Limb (tissue), 2 donors: ENCODE data around the gene PARD6G.

Experiments used
- DNase-seq, 2 donors: peaks; one replicate each; pipeline ENCODE4 v3.0.0-alpha.2; 2016; ENCODE audit errors: extremely low spot score in 2 of 2

PARD6G gene

GRCh38 chr18:80213182-80213581 lies 34.1 kb downstream of the PARD6G start:
- no peak for DNase-seq

DNA sequence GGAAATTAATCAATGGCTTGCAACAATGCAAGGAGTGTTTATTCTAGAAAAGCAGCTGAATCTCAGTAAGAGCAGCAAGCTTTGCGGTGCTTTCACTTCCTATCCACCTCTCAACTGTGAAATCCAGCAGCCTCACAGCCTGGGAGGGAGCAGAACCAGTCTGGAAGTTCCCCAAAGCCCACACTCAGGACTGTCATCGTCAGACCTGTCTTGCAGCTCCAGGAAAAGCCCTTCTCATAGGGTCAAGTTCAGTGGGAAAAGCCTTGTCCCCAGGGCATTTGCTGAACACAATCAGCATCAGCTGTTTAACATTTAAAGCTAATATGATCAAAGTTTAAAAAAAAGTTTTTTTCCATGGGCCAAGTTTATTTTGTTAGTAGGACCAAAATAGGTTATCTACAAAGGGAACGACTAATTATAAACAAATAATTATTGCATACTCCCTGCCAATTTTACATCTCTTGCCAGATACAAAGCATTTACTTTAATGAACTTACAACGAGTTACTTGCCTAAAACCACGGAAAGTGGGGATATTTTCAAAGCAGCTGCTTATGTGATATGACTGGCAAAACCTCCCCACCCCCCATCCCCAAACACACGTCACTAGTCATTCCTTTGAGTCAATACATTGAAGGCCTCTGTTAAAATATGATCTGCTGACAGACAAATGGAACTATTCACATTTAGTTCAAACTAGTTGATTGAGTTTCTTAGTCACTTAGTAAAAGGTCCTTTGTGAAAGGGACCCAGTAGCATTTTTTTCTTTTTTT lies 36.8 kb downstream of the PARD6G start:
- DNase-seq, result no peak

DNA sequence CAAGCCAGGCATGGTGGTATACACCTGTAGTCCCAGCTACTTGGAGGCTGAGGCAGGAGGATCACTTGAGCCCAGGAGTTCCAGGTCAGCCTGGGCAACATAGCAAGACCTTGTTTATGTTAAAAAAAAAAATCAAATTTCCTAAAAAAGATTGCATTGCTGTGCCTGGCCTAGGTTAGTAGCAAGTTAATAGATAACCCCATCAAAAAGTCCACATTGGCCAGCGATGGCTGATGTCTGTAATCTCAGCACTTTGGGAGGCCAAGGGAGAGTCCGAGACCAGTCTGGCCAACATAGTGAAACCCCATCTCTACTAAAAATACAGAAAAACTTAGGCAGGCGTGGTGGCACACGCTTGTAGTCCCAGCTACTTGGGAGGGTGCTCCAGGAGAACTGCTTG lies 38.7 kb downstream of the PARD6G start:
- DNase-seq, result no peak

GRCh38 chr18:80205294-80205693 lies 42.0 kb downstream of the PARD6G start:
- no peak for DNase-seq

- DNase-seq, result no peak
Measured at GRCh38 chr18:80204142-80204541, 43.2 kb downstream of the PARD6G start.

GRCh38 chr18:80203249-80203648 lies 44.1 kb downstream of the PARD6G start:
- DNase-seq, result no peak

GRCh38 chr18:80202264-80202998 lies 44.9 kb downstream of the PARD6G start:
- no peak for DNase-seq

DNA sequence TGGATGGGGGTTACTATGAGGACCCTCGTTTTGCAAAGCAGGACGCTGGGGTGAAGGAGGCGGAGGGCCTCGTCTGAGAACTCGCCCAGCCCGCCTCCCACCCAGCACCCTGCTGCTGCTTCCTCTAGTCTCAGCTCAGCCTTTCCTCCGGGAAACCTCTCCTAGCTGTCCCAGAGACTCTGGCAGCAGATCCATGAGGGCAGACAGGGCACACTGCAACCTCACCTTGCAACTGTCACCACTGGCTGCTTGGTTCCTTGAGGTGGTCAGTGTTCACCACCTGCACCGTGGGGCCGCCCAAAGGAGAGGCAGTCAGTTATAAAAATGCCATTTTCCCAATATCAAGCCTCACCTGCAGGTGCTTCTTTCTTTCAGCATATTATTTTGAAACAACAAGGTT lies 45.6 kb downstream of the PARD6G start:
- no peak for DNase-seq

- DNase-seq, result peak in 1 of 2 donors; percentile 8
Measured at GRCh38 chr18:80200932-80201672, 46.2 kb downstream of the PARD6G start.

DNA sequence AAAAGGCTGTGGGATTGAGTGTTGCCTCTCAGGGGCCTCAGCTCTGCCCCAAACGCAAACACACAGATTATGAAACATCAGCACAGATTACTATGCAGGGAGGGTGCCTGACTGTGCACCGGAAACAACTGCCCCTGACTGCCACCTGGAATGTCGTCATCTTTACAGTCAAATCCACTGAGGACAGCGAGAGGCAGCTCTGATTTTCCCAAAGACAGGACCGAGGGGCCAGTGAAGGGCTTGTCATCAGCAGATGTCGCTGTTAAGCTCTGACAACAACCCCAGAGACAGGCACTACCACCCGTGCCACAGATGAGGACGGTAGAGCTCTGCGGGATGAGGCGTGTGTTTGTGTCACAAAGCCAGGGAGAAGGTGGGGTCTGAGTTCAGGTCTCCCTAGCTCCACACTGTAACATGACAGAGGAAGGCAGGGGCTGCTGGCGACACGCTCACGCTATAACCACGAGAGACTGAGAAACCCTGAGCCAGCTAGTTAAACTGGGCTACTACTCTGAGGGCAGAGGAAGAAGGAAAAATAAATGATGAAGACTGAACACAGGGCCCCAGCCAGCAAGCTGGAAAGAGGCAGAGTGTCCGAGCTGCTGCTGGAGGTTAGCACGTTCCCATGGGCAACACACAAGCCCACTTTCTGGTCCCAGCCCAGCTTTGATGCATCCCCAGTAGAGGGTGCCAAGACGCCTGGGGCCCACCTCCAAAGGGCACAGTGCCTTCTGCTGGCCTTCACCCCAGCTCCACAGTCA lies 47.0 kb downstream of the PARD6G start:
- no peak for DNase-seq

GRCh38 chr18:80198994-80199748 lies 48.1 kb downstream of the PARD6G start:
- DNase-seq, result no peak

- no peak for DNase-seq
Measured at GRCh38 chr18:80198391-80198790, 48.9 kb downstream of the PARD6G start.

DNA sequence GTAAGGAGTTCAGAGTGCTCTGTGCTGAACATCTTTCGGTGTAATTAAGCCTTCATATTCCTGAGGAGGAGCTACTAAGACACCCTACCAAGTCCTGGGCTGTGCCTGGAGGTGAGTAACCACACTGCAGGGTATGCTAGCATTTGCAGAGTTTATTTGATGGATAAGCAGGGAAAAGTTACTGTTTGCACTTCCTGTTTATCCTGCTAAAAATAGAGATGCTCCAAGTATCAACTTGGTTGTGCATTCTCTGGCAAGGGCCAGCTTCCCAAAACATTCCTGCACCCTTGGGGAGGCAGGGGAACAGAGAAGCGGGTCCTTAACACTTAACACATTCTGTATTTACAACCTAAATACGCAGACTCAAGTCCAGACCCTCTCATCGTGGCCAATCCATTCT lies 49.8 kb downstream of the PARD6G start:
- DNase-seq, result no peak

DNA sequence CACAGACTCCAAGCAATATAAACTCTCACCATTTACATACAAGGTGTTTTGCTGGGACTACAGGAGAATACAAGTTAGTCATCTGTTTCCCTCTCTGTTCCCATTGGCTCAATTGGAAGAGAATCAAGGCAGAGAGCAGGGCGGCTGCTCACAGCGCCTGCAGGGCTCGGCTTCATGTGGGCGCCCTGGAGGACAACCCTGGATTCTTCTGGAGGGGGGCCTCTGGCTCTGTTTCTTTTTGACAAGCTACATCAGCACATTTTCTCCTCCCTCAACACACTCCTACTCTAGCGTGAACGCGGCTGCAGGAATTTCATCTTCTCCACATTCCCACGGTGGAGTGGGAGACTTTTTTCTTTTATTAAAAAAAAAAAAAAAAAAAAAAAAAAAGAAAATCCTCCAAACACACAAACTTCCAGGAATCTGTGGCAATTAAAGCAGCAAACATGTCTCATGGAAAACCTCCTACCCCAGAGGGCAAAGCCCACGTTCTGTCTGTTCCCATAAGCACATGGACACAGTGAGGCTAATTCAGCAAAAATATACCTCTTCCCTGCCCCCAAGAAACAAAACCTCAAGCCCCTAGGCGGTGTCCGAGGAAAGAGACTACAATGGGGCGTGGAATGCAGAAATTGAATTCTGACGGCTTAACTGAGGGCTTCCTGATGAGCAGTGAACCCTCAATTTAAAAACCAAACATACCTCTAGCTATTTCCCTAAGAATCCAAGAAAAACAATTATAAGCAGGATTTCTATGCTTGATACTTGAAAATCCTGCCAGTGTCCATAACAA lies 50.6 kb downstream of the PARD6G start:
- DNase-seq, result peak in 1 of 2 donors; percentile 12

DNA sequence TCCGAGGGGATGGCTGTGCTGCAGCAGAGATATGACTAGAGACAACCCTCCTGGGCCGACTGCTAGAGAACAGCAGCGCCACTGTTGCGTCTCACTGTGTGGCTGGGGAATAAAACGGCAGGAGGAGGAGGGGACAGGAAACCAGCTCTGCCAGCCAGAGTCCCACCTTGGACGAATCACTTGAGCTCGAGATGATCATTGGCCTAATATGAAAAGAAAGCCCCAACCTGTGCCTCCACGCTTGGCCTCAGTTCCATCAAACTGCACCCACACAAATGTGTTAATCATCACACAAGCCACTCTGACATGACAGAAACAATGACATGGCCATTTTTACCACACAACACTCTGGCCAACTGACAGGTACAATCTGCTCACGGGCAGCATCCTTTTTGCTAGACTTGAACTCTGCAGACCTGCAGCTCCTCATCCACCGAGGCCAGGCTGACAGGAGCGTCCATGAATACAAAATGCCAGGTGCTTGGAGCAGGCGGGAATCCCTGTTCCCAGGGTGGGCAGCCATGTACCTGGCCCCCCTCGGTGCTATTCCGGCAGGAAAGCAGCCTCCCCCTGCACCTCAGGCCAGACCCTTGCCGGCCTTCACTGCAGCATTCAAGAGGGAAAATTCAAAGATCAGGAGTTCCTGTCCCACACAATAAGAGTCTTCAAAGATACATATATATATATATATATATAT lies 52.3 kb downstream of the PARD6G start:
- DNase-seq, result no peak

DNA sequence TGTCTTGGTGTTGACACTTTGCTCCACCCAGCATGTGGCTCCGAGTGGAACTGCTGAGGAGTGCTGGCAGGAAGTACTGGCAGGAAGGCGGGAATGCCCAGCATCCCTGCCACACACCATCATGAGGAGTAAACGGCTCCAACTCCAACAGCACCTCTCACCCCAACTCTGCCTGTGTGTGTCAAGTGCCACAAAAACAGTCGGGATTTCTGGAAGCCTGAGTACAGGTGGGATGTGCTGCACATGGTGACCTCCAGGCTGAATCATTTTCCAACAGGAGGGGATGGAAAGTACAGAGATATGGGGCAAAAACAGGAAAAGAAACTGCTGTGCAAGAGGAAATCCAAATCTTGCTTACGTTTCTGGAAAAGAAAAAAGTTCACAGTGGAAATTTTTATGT lies 53.6 kb downstream of the PARD6G start:
- DNase-seq, result no peak

DNA sequence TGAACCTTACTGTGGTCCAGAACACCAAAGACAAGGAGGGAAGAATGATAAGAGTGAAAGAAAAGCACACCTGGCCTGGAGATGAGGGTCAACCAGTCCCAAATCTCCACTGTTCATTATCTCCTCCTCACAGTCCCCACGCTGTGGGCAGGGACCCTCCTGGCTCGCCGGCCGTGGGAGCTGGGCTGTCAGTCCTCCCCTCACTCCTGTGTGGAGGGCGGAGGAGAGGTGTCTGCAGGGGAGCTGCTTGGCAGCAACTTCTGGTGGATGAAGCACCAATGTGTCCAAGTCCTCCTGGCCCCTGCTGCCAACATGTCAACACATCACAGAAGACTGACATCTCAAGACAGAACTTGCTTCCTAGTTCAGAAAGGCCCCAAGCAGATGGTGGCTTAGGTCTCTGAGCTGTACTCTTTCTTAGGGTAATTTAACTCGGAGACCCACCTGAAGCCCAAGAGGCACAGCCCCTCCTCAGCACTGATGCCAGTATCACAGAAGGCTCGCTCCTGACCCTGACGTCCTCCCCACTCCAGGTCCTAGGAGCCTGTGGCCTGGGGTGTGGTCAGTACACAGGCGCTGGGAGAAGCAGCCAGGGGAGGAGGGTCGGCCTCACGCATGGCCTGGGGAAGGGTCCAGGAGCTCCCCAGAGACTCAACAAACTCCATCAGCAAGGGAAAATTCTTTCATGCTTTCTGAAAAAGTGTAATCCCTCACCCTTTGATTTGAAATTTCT lies 54.5 kb downstream of the PARD6G start:
- no peak for DNase-seq

DNA sequence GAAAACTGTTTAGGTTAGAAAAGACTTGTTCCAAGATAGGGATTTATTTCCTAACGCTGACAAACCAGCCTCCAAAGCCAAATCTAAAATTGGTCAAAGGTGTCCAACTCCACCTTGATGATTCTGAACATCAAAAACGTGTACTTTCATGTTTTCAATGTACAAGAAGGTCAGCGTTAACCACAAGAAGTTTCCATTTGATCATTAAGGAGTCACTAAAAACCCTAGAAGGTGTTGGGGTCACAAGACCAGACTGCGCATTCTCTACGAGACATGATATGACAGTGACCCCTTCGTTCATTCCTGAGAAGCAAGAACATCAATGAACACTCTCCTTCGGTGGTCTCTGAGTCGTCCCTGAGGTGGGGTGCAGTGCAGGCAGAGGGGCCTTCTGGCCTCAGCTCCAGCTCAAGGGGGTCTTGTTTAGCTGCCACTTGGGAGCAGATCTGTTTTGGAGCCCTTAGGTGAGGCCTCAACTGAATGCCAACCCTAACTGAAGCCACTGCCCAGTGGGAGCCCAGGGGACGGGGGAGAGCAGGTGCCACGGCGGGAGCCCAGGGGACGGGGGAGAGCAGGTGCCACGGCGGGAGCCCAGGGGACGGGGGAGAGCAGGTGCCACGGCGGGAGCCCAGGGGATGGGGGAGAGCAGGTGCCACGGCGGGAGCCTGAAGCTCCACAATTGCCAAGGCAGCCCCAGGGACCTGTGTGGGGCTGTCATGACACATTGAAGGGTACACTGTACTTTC lies 55.2 kb downstream of the PARD6G start:
- DNase-seq, result peak in 1 of 2 donors; percentile 2
